Tibial nerve (tissue), 4 donors: ENCODE data around the gene JAKMIP1. TPM values are rescaled to one million over a fixed set of nuclear protein-coding genes. Genes with fewer than 3 reads are reported as not detected.
A peak's percentile ranks its signal among the peaks of the same experiment; 100 is the strongest.

Source experiments
- DNase-seq, 2 donors: peaks; one replicate each; pipeline ENCODE4 v3.0.0-alpha.2; 2019; ENCODE audit warnings: low spot score in 2 of 2
- H3K27ac ChIP-seq, 4 donors: fragments of 200-600 bp; sonication (generic) in 3 of 4; one replicate each; pipeline ENCODE4 v1.5.1; 2017 to 2019; ENCODE audit warnings: mild to moderate bottlenecking in 1 of 4
- H3K27me3 ChIP-seq, 2 donors: fragments of 200-600 bp; sonication (generic) in 1 of 2; one replicate each; pipeline versions ENCODE4 v1.5.1 to v1.6.0; 2017 to 2019
- H3K36me3 ChIP-seq, 3 donors: fragments of 200-600 bp; sonication (generic); one replicate each; pipeline ENCODE4 v1.5.1; 2018 to 2019
- H3K4me1 ChIP-seq, 4 donors: fragments of 200-600 bp; sonication (generic) in 3 of 4; one replicate each; pipeline ENCODE4 v1.5.1; 2017 to 2019
- H3K4me3 ChIP-seq, 4 donors: fragments of 200-600 bp; sonication (generic) in 3 of 4; one replicate each; pipeline ENCODE4 v1.5.1; 2017 to 2019; ENCODE audit warnings: mild to moderate bottlenecking in 1 of 4, moderate library complexity in 1 of 4
- H3K9me3 ChIP-seq, 4 donors: fragments of 200-600 bp; sonication (generic) in 3 of 4; one replicate each; pipeline ENCODE4 v1.5.1; 2017 to 2019
- EP300 ChIP-seq, 2 donors: sonication (generic); formaldehyde crosslinking; IDR thresholded peaks; one replicate each; pipeline ENCODE4 v1.6.1; 2017; ENCODE audit warnings: antibody characterized with exemption in 2 of 2, mild to moderate bottlenecking in 1 of 2
- POLR2A ChIP-seq, 2 donors: fragments of 450-650 bp; IDR thresholded peaks; one replicate each; pipeline ENCODE4 v1.6.1; 2017; ENCODE audit warnings: antibody characterized with exemption in 2 of 2, mild to moderate bottlenecking in 2 of 2, moderate library complexity in 2 of 2
- WGBS, 2 donors: methylation state at CpG; one replicate each; pipeline ENCODE4 v1.1.5; 2018; 5-methylcytosine and 5-hydroxymethylcytosine counted together
- total RNA-seq, 4 donors: library from RNA; depleted of rRNA; stranded (reverse); fragments of >200 nt; gene quantifications; one replicate each; pipeline ENCODE4 v1.1.0, GENCODE V29; 2016
- TF ChIP-seq, protein P1 (sequence below), 5 experiments: fragments of 200-600 bp in 3 of 5; fragments of 450-650 bp in 2 of 5; sonication (generic) in 3 of 5; IDR thresholded peaks; one replicate each; pipeline ENCODE4 v1.5.1; 2016 to 2019; ENCODE audit warnings: antibody characterized with exemption in 5 of 5, mild to moderate bottlenecking in 3 of 5, moderate library complexity in 2 of 5

JAKMIP1 gene
- total RNA-seq, 4 donors from 2014 or later = 0.30 to 2.5 (median 1.2) TPM

DNA sequence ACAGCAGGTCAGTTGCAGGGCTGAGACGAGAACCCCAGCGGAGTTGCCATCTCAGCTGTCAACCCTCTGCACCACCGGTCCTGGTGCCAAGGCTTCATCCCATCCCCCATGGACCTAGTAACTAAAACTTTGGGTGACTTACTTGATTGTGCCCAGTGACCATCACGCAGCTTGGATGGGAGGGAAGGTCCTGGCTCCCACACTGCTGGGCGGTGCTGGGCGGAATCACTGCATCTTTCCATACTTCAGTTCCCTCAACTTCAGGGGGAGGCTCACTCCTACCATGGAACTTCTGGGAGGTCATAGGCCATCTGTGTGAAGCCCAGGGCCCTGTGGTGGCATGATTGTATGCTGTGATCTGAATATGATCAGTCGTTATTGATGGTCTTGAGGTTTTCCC is 26.2 kb upstream of the JAKMIP1 start:
- no peak for DNase-seq
- H3K36me3 ChIP-seq = peaks cover 0 to 5% (median 0%) of the 10 kb centered on the region in 3 donors
- peaks cover 0 to 7% (median 0%) of the 10 kb centered on the region in 4 donors for H3K4me1 ChIP-seq
- no peak overlapping the region for H3K4me3 ChIP-seq
- peaks cover 0 to 15% (median 2%) of the 10 kb centered on the region in 4 donors for H3K9me3 ChIP-seq
- 85 to 87% methylated on average over 7 of the region's 7 CpGs for WGBS, 2 donors
- peaks cover 0 to 20% of the 10 kb centered on the region in 2 donors for H3K27me3 ChIP-seq
- H3K27ac ChIP-seq = no peak overlapping the region
- TF ChIP-seq, protein P1, sequence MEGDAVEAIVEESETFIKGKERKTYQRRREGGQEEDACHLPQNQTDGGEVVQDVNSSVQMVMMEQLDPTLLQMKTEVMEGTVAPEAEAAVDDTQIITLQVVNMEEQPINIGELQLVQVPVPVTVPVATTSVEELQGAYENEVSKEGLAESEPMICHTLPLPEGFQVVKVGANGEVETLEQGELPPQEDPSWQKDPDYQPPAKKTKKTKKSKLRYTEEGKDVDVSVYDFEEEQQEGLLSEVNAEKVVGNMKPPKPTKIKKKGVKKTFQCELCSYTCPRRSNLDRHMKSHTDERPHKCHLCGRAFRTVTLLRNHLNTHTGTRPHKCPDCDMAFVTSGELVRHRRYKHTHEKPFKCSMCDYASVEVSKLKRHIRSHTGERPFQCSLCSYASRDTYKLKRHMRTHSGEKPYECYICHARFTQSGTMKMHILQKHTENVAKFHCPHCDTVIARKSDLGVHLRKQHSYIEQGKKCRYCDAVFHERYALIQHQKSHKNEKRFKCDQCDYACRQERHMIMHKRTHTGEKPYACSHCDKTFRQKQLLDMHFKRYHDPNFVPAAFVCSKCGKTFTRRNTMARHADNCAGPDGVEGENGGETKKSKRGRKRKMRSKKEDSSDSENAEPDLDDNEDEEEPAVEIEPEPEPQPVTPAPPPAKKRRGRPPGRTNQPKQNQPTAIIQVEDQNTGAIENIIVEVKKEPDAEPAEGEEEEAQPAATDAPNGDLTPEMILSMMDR (IDR thresholded peaks at IDR 0.05) = no peak
- TF ChIP-seq EP300 (IDR thresholded peaks at IDR 0.05) (no peak), POLR2A (IDR thresholded peaks at IDR 0.05) (no peak)

DNA sequence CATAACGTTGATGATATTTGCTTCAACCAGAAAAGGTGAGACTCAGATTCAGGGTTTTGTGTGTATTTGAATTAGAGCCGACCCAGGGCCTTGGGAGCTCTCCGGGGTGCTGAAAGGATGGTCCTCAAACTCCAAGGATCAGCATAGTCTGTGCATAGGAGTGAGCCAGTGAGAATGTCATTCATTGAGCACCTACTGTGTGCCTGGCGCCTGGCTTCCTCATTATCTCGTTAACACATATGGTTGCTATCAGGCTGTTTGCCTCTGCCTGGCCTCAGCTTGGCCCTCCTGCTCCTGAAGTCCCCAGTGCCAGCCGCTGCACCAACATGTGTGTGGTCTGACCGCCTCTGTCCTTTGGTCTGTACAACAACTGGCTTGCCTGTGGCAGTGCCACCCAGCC is 25.1 kb upstream of the JAKMIP1 start:
- DNase-seq = no peak

DNA sequence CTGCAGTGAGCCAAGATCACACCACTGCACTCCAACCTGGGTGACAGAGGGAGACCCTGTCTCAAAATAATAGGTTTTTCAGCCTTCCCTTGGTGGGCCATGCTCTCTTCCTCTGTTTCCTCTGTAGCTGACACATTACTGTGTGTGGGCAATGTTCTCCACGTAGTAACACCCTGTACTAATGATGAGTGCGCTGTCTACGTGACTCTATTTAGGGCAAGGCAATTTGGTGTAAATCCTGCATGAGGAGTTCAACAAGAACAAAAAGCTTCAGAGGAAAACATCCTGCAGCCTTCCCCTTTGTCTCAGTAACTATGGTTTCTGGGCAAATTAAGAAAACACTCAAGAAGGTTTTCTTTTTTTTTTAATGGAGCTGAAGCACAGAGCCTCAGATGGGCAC is 24.4 kb upstream of the JAKMIP1 start:
- no peak for DNase-seq
- no peak overlapping the region for H3K27ac ChIP-seq
- no peak overlapping the region for H3K4me3 ChIP-seq
- peaks cover 0 to 5% (median 0%) of the 10 kb centered on the region in 3 donors for H3K36me3 ChIP-seq
- TF ChIP-seq POLR2A (IDR thresholded peaks at IDR 0.05) = no peak
- peaks cover 0 to 15% (median 2%) of the 10 kb centered on the region in 4 donors for H3K9me3 ChIP-seq
- H3K27me3 ChIP-seq = peaks cover 0 to 33% of the 10 kb centered on the region in 2 donors
- WGBS, 2 donors = 48 to 53% methylated on average over 3 of the region's 3 CpGs
- peaks cover 0 to 12% (median 0%) of the 10 kb centered on the region in 4 donors for H3K4me1 ChIP-seq

More for the DNA sequence above, 25.1 kb upstream of the JAKMIP1 start:
- Histone ChIP-seq H3K27ac (no peak overlapping the region), H3K4me1 (peaks cover 0 to 12% (median 0%) of the 10 kb centered on the region in 4 donors), H3K9me3 (peaks cover 0 to 15% (median 2%) of the 10 kb centered on the region in 4 donors), H3K4me3 (no peak overlapping the region), H3K27me3 (peaks cover 0 to 30% of the 10 kb centered on the region in 2 donors), H3K36me3 (peaks cover 0 to 5% (median 0%) of the 10 kb centered on the region in 3 donors)
- TF ChIP-seq POLR2A (IDR thresholded peaks at IDR 0.05) = no peak
- TF ChIP-seq, protein P1 (IDR thresholded peaks at IDR 0.05) = no peak
- TF ChIP-seq EP300 (IDR thresholded peaks at IDR 0.05) = no peak
- 46 to 50% methylated on average over 7 of the region's 7 CpGs for WGBS, 2 donors

DNA sequence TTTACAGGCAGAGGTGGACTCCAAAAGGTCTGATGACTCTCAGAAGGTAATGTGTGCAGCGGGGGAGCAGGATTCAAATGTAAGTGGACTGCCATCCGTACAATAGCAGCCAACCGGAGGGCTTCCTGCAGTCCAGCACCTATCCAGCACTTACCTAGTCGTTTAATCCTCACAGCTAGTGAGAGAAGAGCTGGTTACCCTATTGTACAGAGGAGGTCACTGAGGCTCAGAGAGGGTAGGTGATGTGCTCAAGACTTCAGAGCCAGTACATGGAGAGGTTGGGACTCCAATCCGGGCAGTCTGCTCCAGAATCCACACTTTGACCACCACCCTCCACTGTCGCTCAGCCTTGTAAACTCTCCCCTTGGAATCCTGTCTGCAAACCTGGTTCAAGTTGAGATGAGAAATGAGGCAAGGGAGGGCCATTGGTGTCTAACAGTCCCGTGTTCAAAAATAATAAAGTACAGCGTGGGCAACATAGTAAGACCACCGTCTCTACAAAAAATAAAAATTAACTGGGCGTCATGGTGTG is 22.5 kb upstream of the JAKMIP1 start:
- WGBS, 2 donors = 62% methylated on average over 10 of the region's 10 CpGs
- DNase-seq = no peak
- Histone ChIP-seq H3K9me3 (peaks cover 0 to 15% (median 2%) of the 10 kb centered on the region in 4 donors), H3K27me3 (peaks cover 0 to 37% of the 10 kb centered on the region in 2 donors), H3K4me3 (no peak overlapping the region), H3K4me1 (peaks cover 0 to 12% (median 0%) of the 10 kb centered on the region in 4 donors), H3K27ac (no peak overlapping the region), H3K36me3 (peaks cover 0 to 5% (median 0%) of the 10 kb centered on the region in 3 donors)
- no peak for TF ChIP-seq EP300 (IDR thresholded peaks at IDR 0.05)
- TF ChIP-seq POLR2A (IDR thresholded peaks at IDR 0.05) = no peak

DNA sequence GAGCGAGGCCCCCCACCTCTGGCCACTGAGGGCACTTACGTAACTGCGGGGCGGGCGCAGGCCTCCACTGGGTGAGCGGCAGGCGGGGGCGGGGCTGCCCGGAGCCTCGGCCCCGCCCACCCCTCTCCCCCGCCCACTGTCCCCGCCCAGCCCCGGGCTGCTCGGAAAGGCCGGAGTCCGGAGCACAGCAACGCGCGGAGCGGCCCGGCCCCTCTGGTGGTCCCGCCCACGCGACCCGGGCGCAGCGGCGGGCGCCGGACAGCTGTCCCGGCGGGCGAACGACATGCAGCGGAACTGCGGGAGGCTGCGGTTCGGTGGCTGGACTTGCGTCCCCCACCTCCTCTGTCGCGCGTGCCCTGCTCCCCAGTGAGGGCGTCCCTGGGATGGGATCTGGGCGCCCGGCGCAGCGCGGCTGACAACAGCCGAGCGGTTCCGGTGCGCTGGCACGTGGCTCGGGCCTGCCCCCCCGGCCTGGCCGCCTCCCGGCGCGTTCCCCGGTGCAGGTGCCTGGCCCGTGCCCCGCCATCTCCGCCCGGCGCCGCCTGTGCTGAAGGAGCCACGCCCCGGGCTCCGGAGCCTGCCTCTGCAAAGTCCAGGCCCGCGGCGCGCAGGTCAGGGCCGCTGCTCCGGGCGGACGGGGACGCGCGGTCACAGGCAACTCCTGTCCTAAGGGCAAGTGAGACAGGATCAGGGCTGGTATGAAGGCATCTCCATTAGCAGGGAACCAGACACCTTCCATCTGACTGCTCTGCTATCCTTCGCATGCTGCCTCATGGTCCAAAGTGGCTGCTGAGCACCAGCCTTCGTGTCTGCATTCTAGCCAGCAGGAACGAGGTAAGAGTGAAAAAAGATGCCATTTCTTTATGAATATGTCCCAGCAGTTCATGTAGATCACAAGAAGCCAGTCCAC is 21.8 kb upstream of the JAKMIP1 start:
- WGBS, 2 donors = 9 to 30% methylated on average over 28 to 34 of the region's 84 CpGs
- no peak for DNase-seq
- H3K9me3 ChIP-seq = peaks cover 0 to 15% (median 2%) of the 10 kb centered on the region in 4 donors
- H3K4me1 ChIP-seq = peaks cover 0 to 12% (median 0%) of the 10 kb centered on the region in 4 donors
- peak overlapping the region in 1 of 4 donors; percentile 32 for H3K4me3 ChIP-seq
- H3K36me3 ChIP-seq = peaks cover 0 to 5% (median 0%) of the 10 kb centered on the region in 3 donors
- peaks cover 0 to 37% of the 10 kb centered on the region in 2 donors for H3K27me3 ChIP-seq
- H3K27ac ChIP-seq = no peak overlapping the region
- TF ChIP-seq, protein P1 (IDR thresholded peaks at IDR 0.05) = no peak
- TF ChIP-seq EP300 (IDR thresholded peaks at IDR 0.05) (no peak), POLR2A (IDR thresholded peaks at IDR 0.05) (no peak)
